GM13977 (cell line): ENCODE measurements around the gene ARHGEF40.

ENCODE experiments used
- DNase-seq: peaks from one replicate; pipeline ENCODE4 v3.0.0; 2012; ENCODE audit warnings: low spot score
- CTCF ChIP-seq: IDR thresholded peaks from 2 replicates; pipeline ENCODE4 v1.5.1; 2012; ENCODE audit warnings: mild to moderate bottlenecking, control low read depth; ENCODE audit not compliant: insufficient read depth; ENCODE audit errors: extremely low read depth, missing control alignments
- in situ Hi-C: fragments of 300-500 bp; cut with MboI; formaldehyde crosslinking; loops from one replicate; pipeline ENCODE4 v1.12.0; 2022; ENCODE audit warnings: low sequenced_read_pairs, low pct_unique_long_range_greater_than_20kb, mixed read lengths, inconsistent platforms; ENCODE audit not compliant: unreplicated experiment

The ARHGEF40 gene

GRCh38 chr14:21033133-21033698 lies 36.9 kb upstream of the ARHGEF40 start:
- in situ Hi-C loops = no loop called here
- DNase-seq = no peak
- TF ChIP-seq CTCF = no peak

- DNase-seq = no peak
- TF ChIP-seq CTCF = no peak
- in situ Hi-C loops = no loop called here
Observed at GRCh38 chr14:21034707-21035106, 35.4 kb upstream of the ARHGEF40 start, which contains the start of gene RNASE13. Gene RNASE13, minus strand, starts transcription at chr14:21034807. Its CDS starts 519 bp downstream, at chr14:21034288.

- TF ChIP-seq CTCF = no peak
- DNase-seq = no peak
- in situ Hi-C loops = no loop called here
Observed at GRCh38 chr14:21036751-21037150, 33.4 kb upstream of the ARHGEF40 start.

GRCh38 chr14:21037156-21037555 lies 32.9 kb upstream of the ARHGEF40 start:
- in situ Hi-C loops = no loop called here
- no peak for TF ChIP-seq CTCF
- no peak for DNase-seq

GRCh38 chr14:21038441-21039422 lies 31.4 kb upstream of the ARHGEF40 start:
- TF ChIP-seq CTCF = no peak
- DNase-seq = no peak
- in situ Hi-C loops = no loop called here

- peak; percentile 58 for TF ChIP-seq CTCF
- DNase-seq = peak; percentile 65
- in situ Hi-C loops = no loop called here
Observed at GRCh38 chr14:21039585-21040369, 30.3 kb upstream of the ARHGEF40 start.
